ENCODE measurements around the gene IGF2BP1.
"Not testable (repeated sequence)": the region's sequence is repeated elsewhere in the genome, so short reads cannot be mapped to it uniquely, and the experiment has no call there.

Gene IGF2BP1

GRCh38 chr17:49054342-49055092 is 57.3 kb downstream of the IGF2BP1 start:
- DNase-seq (ENCODE audit: low spot score): no peak

DNA sequence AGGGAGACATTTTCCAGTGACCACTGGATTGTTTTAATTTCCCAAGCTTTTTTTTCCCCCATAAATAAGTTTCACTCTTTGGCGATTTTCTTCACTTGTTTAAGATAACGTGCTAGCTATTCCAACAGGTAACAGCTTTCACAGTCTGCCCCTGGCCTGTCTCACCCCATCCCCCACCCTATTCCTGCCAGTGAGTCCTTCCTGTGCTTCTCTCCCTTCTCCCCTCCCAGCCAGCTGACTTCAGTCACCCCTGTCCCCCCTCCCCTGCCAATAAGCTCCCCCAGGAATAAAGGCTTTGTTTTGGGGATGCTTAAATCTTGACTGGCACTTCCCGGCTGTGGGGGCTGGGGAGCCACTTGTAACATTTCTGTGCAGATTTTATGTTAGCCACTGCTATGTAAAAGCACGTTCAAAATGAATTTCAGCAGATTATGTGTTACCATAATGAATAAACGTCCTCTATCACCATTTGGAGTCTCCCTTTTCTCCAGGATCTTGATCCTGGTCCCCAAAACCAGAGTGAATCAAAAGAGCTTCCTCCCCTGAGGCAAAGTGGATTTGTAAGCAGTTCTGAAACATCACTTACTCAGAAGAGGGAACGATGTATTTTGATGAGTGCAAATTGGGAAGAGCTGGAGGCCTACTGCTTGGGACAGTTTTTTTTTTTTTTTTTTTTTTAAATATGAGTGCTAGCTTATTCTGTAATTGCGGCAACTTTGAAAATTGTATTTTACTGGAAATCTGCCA is 58.2 kb downstream of the IGF2BP1 start:
- DNase-seq (ENCODE audit: low spot score): no peak

GRCh38 chr17:49061524-49061943 is 64.3 kb downstream of the IGF2BP1 start:
- no peak for DNase-seq (ENCODE audit: low spot score)

GRCh38 chr17:49063652-49064051 is 66.5 kb downstream of the IGF2BP1 start:
- DNase-seq (ENCODE audit: low spot score): no peak

- DNase-seq (ENCODE audit: low spot score): no peak
Observed at GRCh38 chr17:49067163-49067562, 70.0 kb downstream of the IGF2BP1 start.

- no peak for DNase-seq (ENCODE audit: low spot score)
Observed at GRCh38 chr17:49069585-49070273, 72.5 kb downstream of the IGF2BP1 start.

DNA sequence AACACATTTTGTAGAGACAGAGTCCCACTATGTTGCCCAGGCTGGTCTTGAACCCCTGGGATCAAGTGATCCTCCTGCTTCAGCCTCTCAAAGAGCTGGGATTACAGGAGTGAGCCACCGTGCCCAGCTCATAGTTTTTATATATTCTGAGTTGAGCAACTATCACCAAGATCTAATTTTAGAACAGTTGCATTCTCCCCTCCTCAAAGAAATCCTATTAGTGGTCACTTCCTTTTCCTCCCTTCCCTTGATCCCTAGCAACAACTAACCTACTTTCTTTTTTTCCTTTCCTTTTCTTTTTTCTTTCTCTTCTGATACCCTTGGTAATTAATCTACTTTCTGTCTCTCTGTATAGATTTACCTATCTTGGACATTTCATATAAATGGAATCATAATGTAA is 73.9 kb downstream of the IGF2BP1 start:
- no peak for DNase-seq (ENCODE audit: low spot score)

GRCh38 chr17:49074851-49075540 is 77.8 kb downstream of the IGF2BP1 start:
- DNase-seq (ENCODE audit: low spot score): no peak

- no peak for DNase-seq (ENCODE audit: low spot score)
Observed at GRCh38 chr17:49076573-49077384, 79.6 kb downstream of the IGF2BP1 start.

DNA sequence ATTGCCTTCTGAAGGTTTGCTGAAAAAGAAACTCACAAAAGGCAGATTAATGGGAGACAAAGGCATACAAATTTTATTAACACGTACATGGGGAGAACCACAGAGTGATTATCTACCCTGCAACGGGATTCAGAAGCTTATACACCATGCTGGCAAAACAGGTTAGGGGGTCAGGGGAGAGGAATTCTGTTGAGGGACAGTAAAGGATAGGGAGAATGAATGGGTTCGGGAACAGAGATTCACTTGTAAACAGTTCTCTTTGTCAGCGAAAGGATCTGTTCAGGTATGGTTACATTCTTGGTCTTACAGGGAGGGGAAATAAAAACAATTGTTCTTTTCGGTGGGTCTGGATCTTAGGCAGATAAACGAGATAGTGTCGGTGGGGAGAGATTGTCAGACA is 81.1 kb downstream of the IGF2BP1 start:
- DNase-seq (ENCODE audit: low spot score): no peak

DNA sequence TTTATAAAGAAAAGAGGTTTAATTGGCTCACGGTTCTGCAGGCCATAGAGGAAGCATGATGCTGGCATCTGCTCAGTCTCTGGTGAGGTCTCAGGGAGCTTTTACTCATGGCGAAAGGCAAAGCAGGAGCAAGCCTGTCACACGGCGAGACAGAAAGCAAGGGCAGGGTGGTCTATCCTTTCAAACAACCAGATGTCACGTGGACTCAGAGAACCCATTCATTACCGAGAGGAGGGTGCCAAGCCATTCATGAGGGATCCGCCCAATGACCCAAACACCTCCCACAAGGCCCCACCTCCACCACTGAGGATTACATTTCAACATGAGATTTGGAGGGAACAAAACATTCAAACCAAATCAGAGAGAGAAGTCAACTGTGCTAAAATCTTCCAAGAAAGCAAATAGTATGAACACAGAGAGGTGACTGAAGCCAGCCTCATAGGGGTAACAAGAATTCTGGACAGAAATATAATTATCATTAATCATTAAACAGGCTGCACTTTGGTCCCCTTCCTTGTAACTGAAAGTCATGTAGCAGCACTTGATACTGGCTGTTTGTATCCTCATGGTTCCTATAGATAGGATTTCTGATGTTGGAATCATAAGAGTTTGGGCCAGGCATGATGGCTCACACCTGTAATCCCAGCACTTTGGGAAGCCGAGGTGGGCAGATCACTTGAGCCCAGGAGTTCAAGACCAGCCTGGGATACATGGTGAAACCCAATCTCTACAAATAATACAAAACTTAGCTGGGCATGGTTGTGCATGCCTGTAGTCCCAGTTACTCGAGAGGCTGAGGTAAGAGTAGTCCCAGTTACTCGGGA is 82.9 kb downstream of the IGF2BP1 start:
- DNase-seq (ENCODE audit: low spot score): no peak

DNA sequence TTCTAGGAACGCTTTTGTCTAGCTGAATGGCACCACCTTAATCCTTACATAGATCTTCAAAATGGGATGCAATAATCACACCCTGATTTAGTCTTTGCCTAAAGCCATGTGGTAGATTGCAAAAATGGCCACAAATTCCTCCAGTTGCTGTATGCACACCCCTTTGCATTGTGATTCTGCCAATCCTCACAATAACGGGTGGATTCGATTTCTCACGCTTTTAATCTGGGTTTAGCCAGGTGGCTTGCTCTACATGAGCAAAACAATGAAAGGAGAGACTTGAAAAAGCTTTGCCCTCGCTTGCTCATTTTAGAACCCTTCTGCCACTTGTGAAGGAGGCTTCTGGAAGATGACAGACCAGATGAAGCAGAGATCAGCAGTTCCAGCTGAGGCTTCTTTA is 85.0 kb downstream of the IGF2BP1 start:
- no peak for DNase-seq (ENCODE audit: low spot score)

DNA sequence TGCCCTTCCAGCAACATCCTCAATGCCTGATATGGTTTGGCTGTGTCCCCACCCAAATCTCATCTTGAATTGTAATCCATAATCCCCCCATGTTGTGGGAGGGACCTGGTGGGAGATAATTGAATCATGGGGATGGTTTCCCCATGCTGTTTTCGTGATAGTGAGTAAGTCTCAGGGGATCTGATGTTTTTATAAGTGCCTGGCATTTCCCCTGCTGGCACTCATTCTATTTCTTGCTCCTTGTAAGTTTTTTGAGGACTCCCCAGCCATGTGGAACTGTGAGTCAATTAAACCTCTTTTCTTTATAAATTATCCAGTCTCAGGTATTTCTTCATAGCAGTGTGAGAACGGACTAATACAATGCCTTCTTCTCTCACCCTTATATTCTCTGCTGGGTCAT is 87.9 kb downstream of the IGF2BP1 start:
- not testable (repeated sequence) for DNase-seq (ENCODE audit: low spot score)

DNA sequence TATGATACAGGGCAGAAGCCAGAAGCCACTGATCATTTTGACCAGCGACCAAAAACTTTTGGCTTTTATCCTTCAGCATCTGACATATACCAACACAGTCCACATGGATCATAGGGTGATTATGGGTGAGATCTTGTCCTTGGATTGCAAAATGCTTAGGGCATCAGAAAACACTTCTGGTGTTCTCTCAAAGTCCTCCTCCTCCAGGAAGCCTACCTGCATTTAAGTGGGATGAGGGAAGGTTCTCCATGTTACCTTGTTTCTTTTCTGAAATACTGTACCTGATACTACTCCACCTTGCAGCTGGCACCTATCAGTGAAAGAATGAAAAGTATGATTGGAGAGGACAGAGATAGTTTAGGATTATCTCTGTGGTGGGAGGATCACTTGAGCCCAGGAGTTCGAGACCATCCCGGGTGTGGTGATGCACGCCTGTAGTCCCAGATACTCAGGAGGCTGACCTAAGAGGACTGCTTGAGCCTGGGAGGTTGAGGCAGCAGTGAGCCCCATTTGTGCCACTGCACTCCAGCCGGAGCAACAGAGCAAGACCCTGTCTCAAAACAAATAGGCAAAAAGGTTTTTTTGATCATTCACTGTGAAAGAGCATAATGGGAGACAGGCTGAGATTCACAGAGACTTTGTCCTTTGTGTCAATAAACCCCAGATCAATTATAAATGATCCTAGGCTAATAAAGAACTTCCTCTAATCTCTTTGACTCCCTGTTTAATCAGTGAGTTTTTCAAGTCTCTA is 88.6 kb downstream of the IGF2BP1 start:
- DNase-seq (ENCODE audit: low spot score): no peak

GRCh38 chr17:49086316-49086605 is 89.1 kb downstream of the IGF2BP1 start:
- DNase-seq (ENCODE audit: low spot score): no peak

GRCh38 chr17:49086649-49087048 is 89.5 kb downstream of the IGF2BP1 start:
- no peak for DNase-seq (ENCODE audit: low spot score)

DNA sequence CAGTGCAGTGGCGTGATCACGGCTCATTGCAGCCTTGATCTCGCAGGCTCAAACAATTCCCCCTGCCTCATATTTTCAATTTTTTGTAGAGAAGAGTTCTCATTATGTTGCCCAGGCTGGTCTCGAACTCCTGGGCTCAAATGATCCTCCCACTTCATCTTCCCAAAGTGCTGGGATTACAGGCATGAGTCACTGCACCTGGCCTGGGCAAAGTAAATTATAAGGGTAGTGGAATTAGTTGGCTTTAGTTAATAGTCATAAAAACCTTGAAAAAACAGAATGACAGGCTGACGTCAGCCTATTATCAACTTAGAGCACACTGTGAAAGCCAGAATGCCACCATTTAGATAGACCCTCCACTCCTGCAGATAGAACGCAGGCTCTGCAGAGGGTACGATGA is 91.9 kb downstream of the IGF2BP1 start:
- DNase-seq (ENCODE audit: low spot score): no peak

GRCh38 chr17:49090878-49091594 is 93.9 kb downstream of the IGF2BP1 start:
- DNase-seq (ENCODE audit: low spot score): no peak

- no peak for DNase-seq (ENCODE audit: low spot score)
Observed at GRCh38 chr17:49093131-49093530, 95.9 kb downstream of the IGF2BP1 start.
